Trophoblast cell (in vitro differentiated cells and primary cell): ENCODE results near the gene PIP5K1B.
A peak's percentile ranks its signal among the peaks of the same experiment; 100 is the strongest.

Source experiments
- DNase-seq, 2 donors: peaks; one replicate each; pipeline ENCODE4 v3.0.0-alpha.2; 2016
- H2AFZ ChIP-seq: 2 replicates; pipeline ENCODE4 v1.6.1; 2013; ENCODE audit warnings: low read length, moderate library complexity, mild to moderate bottlenecking; ENCODE audit not compliant: insufficient read depth, poor library complexity
- H2AK5ac ChIP-seq: 2 replicates; pipeline ENCODE4 v1.6.1; 2013; ENCODE audit warnings: mild to moderate bottlenecking, low read length
- H2BK120ac ChIP-seq: 2 replicates; pipeline ENCODE4 v1.6.1; 2013; ENCODE audit warnings: low read length, mild to moderate bottlenecking, moderate library complexity; ENCODE audit not compliant: insufficient read depth, poor library complexity
- H2BK12ac ChIP-seq: 2 replicates; pipeline ENCODE4 v1.6.1; 2013; ENCODE audit warnings: mild to moderate bottlenecking, low read length, moderate library complexity
- H2BK5ac ChIP-seq: 2 replicates; pipeline ENCODE4 v1.6.1; 2013; ENCODE audit warnings: low read length, low read depth, moderate library complexity, mild to moderate bottlenecking; ENCODE audit not compliant: poor library complexity
- H3K14ac ChIP-seq: 2 replicates; pipeline ENCODE4 v1.6.1; 2013; ENCODE audit warnings: mild to moderate bottlenecking, low read length
- H3K18ac ChIP-seq: 2 replicates; pipeline ENCODE4 v1.6.1; 2013; ENCODE audit warnings: mild to moderate bottlenecking, low read length
- H3K23ac ChIP-seq: 2 replicates; pipeline ENCODE4 v1.6.1; 2013; ENCODE audit warnings: low read length
- H3K27ac ChIP-seq: 2 replicates; pipeline ENCODE4 v1.5.1; 2013; ENCODE audit warnings: low read depth, mild to moderate bottlenecking, inconsistent platforms, low read length, moderate library complexity
- H3K27me3 ChIP-seq: 2 replicates; pipeline ENCODE4 v1.6.1; 2013; ENCODE audit warnings: inconsistent platforms, mild to moderate bottlenecking, low read length, moderate library complexity; ENCODE audit not compliant: insufficient read depth
- H3K36me3 ChIP-seq, 2 experiments: 1 replicate in 1 of 2; 2 replicates in 1 of 2; pipeline ENCODE4 v1.6.1; 2013; ENCODE audit warnings: low read length in 2 of 2, mild to moderate bottlenecking in 2 of 2, moderate library complexity in 1 of 2; ENCODE audit not compliant: insufficient read depth in 2 of 2, control insufficient read depth in 1 of 2
- H3K4ac ChIP-seq: 2 replicates; pipeline ENCODE4 v1.6.1; 2013; ENCODE audit warnings: low read depth, mild to moderate bottlenecking, low read length, moderate library complexity
- H3K4me1 ChIP-seq, 2 experiments: 1 replicate in 1 of 2; 2 replicates in 1 of 2; pipeline ENCODE4 v1.6.1; 2013; ENCODE audit warnings: low read length in 2 of 2, mild to moderate bottlenecking in 2 of 2, moderate library complexity in 1 of 2; ENCODE audit not compliant: insufficient read depth in 2 of 2, control insufficient read depth in 1 of 2
- H3K4me2 ChIP-seq: 2 replicates; pipeline ENCODE4 v1.6.1; 2013; ENCODE audit warnings: inconsistent platforms, mild to moderate bottlenecking, low read length, moderate library complexity
- H3K4me3 ChIP-seq: 2 replicates; pipeline ENCODE4 v1.5.1; 2013; ENCODE audit warnings: mild to moderate bottlenecking, low read depth, low read length, inconsistent platforms
- H3K79me1 ChIP-seq: one replicate; pipeline ENCODE4 v1.6.1; 2013; ENCODE audit warnings: low read length
- H3K79me2 ChIP-seq: 2 replicates; pipeline ENCODE4 v1.6.1; 2013; ENCODE audit warnings: low read length, mild to moderate bottlenecking; ENCODE audit not compliant: control insufficient read depth, insufficient read depth, poor library complexity
- H3K9ac ChIP-seq: 2 replicates; pipeline ENCODE4 v1.6.1; 2013; ENCODE audit warnings: mild to moderate bottlenecking, low read length
- H3K9me3 ChIP-seq: 2 replicates; pipeline ENCODE4 v1.6.1; 2013; ENCODE audit warnings: low read depth, mild to moderate bottlenecking, control low read depth, inconsistent platforms, low read length; ENCODE audit not compliant: insufficient read depth
- H4K12ac ChIP-seq: 2 replicates; pipeline ENCODE4 v1.6.1; 2013; ENCODE audit warnings: low read depth, mild to moderate bottlenecking, low read length, moderate library complexity
- H4K8ac ChIP-seq: 2 replicates; pipeline ENCODE4 v1.6.1; 2013; ENCODE audit warnings: low read depth, mild to moderate bottlenecking, low read length, moderate library complexity
- H4K91ac ChIP-seq: one replicate; pipeline ENCODE4 v1.6.1; 2013; ENCODE audit warnings: low read depth, mild to moderate bottlenecking, low read length, moderate library complexity
- WGBS: extraction: QIAGEN DNeasy Blood & Tissue Kit; methylation state at CpG from one replicate; pipeline ENCODE4 v1.1.7; 2013; ENCODE audit warnings: missing lambda C conversion rate; ENCODE audit not compliant: insufficient read length, insufficient coverage; ENCODE audit errors: extremely low coverage; 5-methylcytosine and 5-hydroxymethylcytosine counted together

PIP5K1B gene

GRCh38 chr9:68706363-68707201, 1.5 kb downstream of the PIP5K1B start:
- H3K79me1 ChIP-seq, result no peaks in the 10 kb centered on the region
- no peak overlapping the region for H3K4ac ChIP-seq
- H3K9ac ChIP-seq, result no peak overlapping the region
- peak overlapping the region; percentile 90 for H3K4me2 ChIP-seq
- H2AK5ac ChIP-seq, result no peak overlapping the region
- no peak overlapping the region for H2BK120ac ChIP-seq
- H3K27me3 ChIP-seq, result peaks cover 9% of the 10 kb centered on the region
- H3K23ac ChIP-seq, result no peak overlapping the region
- no peaks in the 10 kb centered on the region for H3K79me2 ChIP-seq
- H3K4me1 ChIP-seq, result peaks cover 6 to 12% of the 10 kb centered on the region in 2 experiments
- H2BK12ac ChIP-seq, result no peak overlapping the region
- DNase-seq, result peak in 1 of 2 donors; percentile 6
- H3K36me3 ChIP-seq, result no peaks in the 10 kb centered on the region
- WGBS, result no CpG with 5 or more reads among the region's 19 CpGs
- H4K8ac ChIP-seq, result no peak overlapping the region
- no peak overlapping the region for H3K14ac ChIP-seq
- H4K91ac ChIP-seq, result no peak overlapping the region
- no peak overlapping the region for H2AFZ ChIP-seq
- no peak overlapping the region for H4K12ac ChIP-seq
- H3K9me3 ChIP-seq, result no peaks in the 10 kb centered on the region
- H2BK5ac ChIP-seq, result no peak overlapping the region
- no peak overlapping the region for H3K27ac ChIP-seq
- peak overlapping the region; percentile 84 for H3K4me3 ChIP-seq
- no peak overlapping the region for H3K18ac ChIP-seq

- no CpG with 5 or more reads among the region's 4 CpGs for WGBS
Observed at GRCh38 chr9:68707801-68708488, 2.9 kb downstream of the PIP5K1B start.

GRCh38 chr9:68708513-68708912, 3.5 kb downstream of the PIP5K1B start:
- no peak overlapping the region for H3K4me2 ChIP-seq
- H3K27ac ChIP-seq, result no peak overlapping the region
- no peak overlapping the region for H2BK120ac ChIP-seq
- no peak overlapping the region for H3K18ac ChIP-seq
- peaks cover 6 to 12% of the 10 kb centered on the region in 2 experiments for H3K4me1 ChIP-seq
- no peak overlapping the region for H2BK5ac ChIP-seq
- no peak overlapping the region for H2BK12ac ChIP-seq
- H3K9ac ChIP-seq, result no peak overlapping the region
- DNase-seq, result no peak
- H2AK5ac ChIP-seq, result no peak overlapping the region
- no peaks in the 10 kb centered on the region for H3K36me3 ChIP-seq
- no peak overlapping the region for H3K23ac ChIP-seq
- H3K79me2 ChIP-seq, result no peaks in the 10 kb centered on the region
- no peak overlapping the region for H2AFZ ChIP-seq
- no peak overlapping the region for H4K8ac ChIP-seq
- H4K91ac ChIP-seq, result no peak overlapping the region
- no peak overlapping the region for H3K4me3 ChIP-seq
- H3K14ac ChIP-seq, result no peak overlapping the region
- no peak overlapping the region for H3K4ac ChIP-seq
- H3K79me1 ChIP-seq, result no peaks in the 10 kb centered on the region
- WGBS, result no CpG with 5 or more reads among the region's 3 CpGs
- H3K27me3 ChIP-seq, result peaks cover 9% of the 10 kb centered on the region
- H4K12ac ChIP-seq, result no peak overlapping the region
- no peaks in the 10 kb centered on the region for H3K9me3 ChIP-seq

More at GRCh38 chr9:68707801-68708488, 2.9 kb downstream of the PIP5K1B start:
- no peak overlapping the region for H3K4me3 ChIP-seq
- no peaks in the 10 kb centered on the region for H3K9me3 ChIP-seq
- no peaks in the 10 kb centered on the region for H3K79me2 ChIP-seq
- H4K8ac ChIP-seq, result no peak overlapping the region
- no peak overlapping the region for H2BK12ac ChIP-seq
- H3K27ac ChIP-seq, result no peak overlapping the region
- no peaks in the 10 kb centered on the region for H3K79me1 ChIP-seq
- no peak overlapping the region for H2BK120ac ChIP-seq
- no peak overlapping the region for H4K12ac ChIP-seq
- H2AFZ ChIP-seq, result no peak overlapping the region
- peaks cover 6 to 12% of the 10 kb centered on the region in 2 experiments for H3K4me1 ChIP-seq
- no peak overlapping the region for H2BK5ac ChIP-seq
- H4K91ac ChIP-seq, result no peak overlapping the region
- no peaks in the 10 kb centered on the region for H3K36me3 ChIP-seq
- no peak overlapping the region for H3K14ac ChIP-seq
- H3K18ac ChIP-seq, result no peak overlapping the region
- H3K9ac ChIP-seq, result no peak overlapping the region
- no peak overlapping the region for H3K23ac ChIP-seq
- no peak overlapping the region for H3K4me2 ChIP-seq
- peaks cover 9% of the 10 kb centered on the region for H3K27me3 ChIP-seq
- no peak overlapping the region for H3K4ac ChIP-seq
- no peak overlapping the region for H2AK5ac ChIP-seq
- DNase-seq, result no peak

GRCh38 chr9:68709291-68710110, 4.5 kb downstream of the PIP5K1B start:
- no peak overlapping the region for H2BK12ac ChIP-seq

More at GRCh38 chr9:68709291-68710110, 4.5 kb downstream of the PIP5K1B start:
- Histone ChIP-seq H3K79me1 (no peaks in the 10 kb centered on the region), H3K79me2 (no peaks in the 10 kb centered on the region), H4K8ac (no peak overlapping the region), H3K9me3 (no peaks in the 10 kb centered on the region), H4K91ac (no peak overlapping the region), H3K14ac (no peak overlapping the region), H2AK5ac (no peak overlapping the region), H2AFZ (no peak overlapping the region), H3K27ac (no peak overlapping the region), H3K23ac (no peak overlapping the region), H2BK120ac (no peak overlapping the region), H4K12ac (no peak overlapping the region), H3K27me3 (peaks cover 9% of the 10 kb centered on the region), H3K36me3 (no peaks in the 10 kb centered on the region), H3K4me1 (peaks cover 3 to 10% of the 10 kb centered on the region in 2 experiments), H3K4ac (no peak overlapping the region), H3K18ac (no peak overlapping the region), H2BK5ac (no peak overlapping the region), H3K4me2 (no peak overlapping the region), H3K9ac (no peak overlapping the region), H3K4me3 (no peak overlapping the region)
- no peak for DNase-seq
- WGBS, result no CpG with 5 or more reads among the region's 8 CpGs
